K562 (cell line): ENCODE data around the gene C17orf50. TPM values are rescaled to one million over a fixed set of nuclear protein-coding genes. Genes with fewer than 3 reads are reported as not detected.

Experiments
- ARHGAP35 ChIP-seq: fragments of 450-650 bp; IDR thresholded peaks from 2 replicates; pipeline ENCODE4 v1.6.1; 2018; ENCODE audit not compliant: partially characterized antibody
- BRD9 ChIP-seq: fragments of 450-650 bp; IDR thresholded peaks from 2 replicates; pipeline ENCODE4 v1.6.1; 2018; ENCODE audit warnings: low read depth; ENCODE audit not compliant: partially characterized antibody
- DIDO1 ChIP-seq: fragments of 450-650 bp; IDR thresholded peaks from 2 replicates; pipeline ENCODE4 v1.6.1; 2016; ENCODE audit warnings: low read depth, missing biosample characterization, missing genetic modification characterization
- E2F5 ChIP-seq: sonication (generic); formaldehyde crosslinking; IDR thresholded peaks from 2 replicates; pipeline ENCODE4 v1.8.0; 2022; ENCODE audit warnings: mild to moderate bottlenecking, missing genetic modification reagents
- FOXO4 ChIP-seq: fragments of 450-650 bp; formaldehyde crosslinking; IDR thresholded peaks from 2 replicates; pipeline ENCODE4 v1.4.0; 2020; ENCODE audit warnings: mild to moderate bottlenecking, moderate library complexity
- KLF10 ChIP-seq: fragments of 250-450 bp; sonication (Bioruptor Pico); IDR thresholded peaks from 2 replicates; pipeline ENCODE4 v1.6.1; 2021; ENCODE audit warnings: matching md5 sums
- NKRF ChIP-seq: fragments of 450-650 bp; IDR thresholded peaks from 2 replicates; pipeline ENCODE4 v1.6.1; 2016; ENCODE audit warnings: borderline replicate concordance
- RERE ChIP-seq: sonication (generic); formaldehyde crosslinking; IDR thresholded peaks from 2 replicates; pipeline ENCODE4 v1.8.0; 2023; ENCODE audit warnings: missing genetic modification reagents, mild to moderate bottlenecking, borderline replicate concordance
- TAF7 ChIP-seq: fragments of 450-650 bp; IDR thresholded peaks from 2 replicates; pipeline ENCODE4 v1.6.1; 2016; ENCODE audit warnings: missing genetic modification characterization, missing compliant biosample characterization
- TBL1XR1 ChIP-seq, 2 experiments: IDR thresholded peaks; 2 replicates each; pipeline ENCODE4 v1.6.1; 2012; ENCODE audit warnings: improper control_type of control experiment in 2 of 2, low read length in 2 of 2, mild to moderate bottlenecking in 1 of 2
- ZBTB2 ChIP-seq: fragments of 450-650 bp; IDR thresholded peaks from 2 replicates; pipeline ENCODE4 v1.6.1; 2016; ENCODE audit warnings: antibody characterized with exemption
- ZBTB8A ChIP-seq: fragments of 450-650 bp; IDR thresholded peaks from 2 replicates; pipeline ENCODE4 v1.6.1; 2018; ENCODE audit warnings: mild to moderate bottlenecking, moderate library complexity; ENCODE audit not compliant: partially characterized antibody
- ZNF124 ChIP-seq: sonication (generic); formaldehyde crosslinking; IDR thresholded peaks from 2 replicates; pipeline ENCODE4 v1.8.1; 2022; ENCODE audit warnings: missing genetic modification reagents
- ZNF24 ChIP-seq: fragments of 450-650 bp; IDR thresholded peaks from 2 replicates; pipeline ENCODE4 v1.6.1; 2016
- polyA plus RNA-seq, 8 experiments: library from polyadenylated mRNA; depleted of rRNA in 4 of 8; stranded (reverse) in 5 of 8; unstranded in 3 of 8; fragments of >200 nt; fragmentation: Nextera tagmentation in 2 of 8; fragmentation: Illumina TruSeq in 1 of 8; extraction: Ambion mirVana in 2 of 8; extraction: Trizol in 1 of 8; gene quantifications; 2 replicates each; pipeline versions ENCODE4 v1.2.1 to v1.2.3, GENCODE V29; 2011 to 2014; ENCODE audit warnings: inconsistent platforms in 1 of 8, missing spikeins in 1 of 8
- total RNA-seq, 7 experiments: library from RNA; depleted of rRNA in 6 of 7; stranded (reverse); fragments of >200 nt in 6 of 7; fragmentation: Illumina TruSeq in 2 of 7; extraction: Trizol in 2 of 7; gene quantifications; 2 replicates each; pipeline versions ENCODE4 v1.2.1 to v1.2.3, GENCODE V29; 2011 to 2021; ENCODE audit warnings: low replicate concordance in 1 of 7

Gene C17orf50
- total and polyA plus RNA-seq, 9 of the 15 experiments (the other 6 are each of a cell fraction or from before 2014, with no cell fraction given), result not detected

GRCh38 chr17:35808962-35809854 is 48.5 kb downstream of the C17orf50 start, which contains the start of gene TAF15 (continued):
- TF ChIP-seq ZNF124 (CRISPR knock-in tag) (no peak), ZBTB2 (no peak), ZNF24 (peak; percentile 30; the same call in 1 of the 2 replicates), FOXO4 (no peak), BRD9 (peak; percentile 24), ZBTB8A (no peak), E2F5 (CRISPR knock-in tag) (no peak), TAF7 (peak; percentile 95), RERE (CRISPR knock-in tag) (no peak; the same call in 1 of the 2 replicates), ARHGAP35 (no peak), TBL1XR1 (IDR thresholded peaks at IDR 0.05; ENCODE audit: low read length in 2 of 2) (no peak), KLF10 (CRISPR knock-in tag) (no peak), NKRF (peak; percentile 85; the same call in 1 of the 2 replicates), DIDO1 (tag) (0 out of 2 replicates have a peak, but pooled peaks have one; percentile 39)
